SU-DHL-6 (cell line): ENCODE results near the gene CMBL.

Source experiments
- H2AFZ ChIP-seq: fragments of 200-600 bp; sonication (generic); 2 replicates; pipeline ENCODE4 v1.6.1; 2014; ENCODE audit warnings: low read depth, mild to moderate bottlenecking, moderate library complexity, mixed read lengths, antibody characterized with exemption, low read length; ENCODE audit not compliant: severe bottlenecking
- H3F3A ChIP-seq: fragments of 200-600 bp; shearing (Covaris generic); 2 replicates; pipeline ENCODE4 v1.6.0; 2016; ENCODE audit warnings: antibody characterized with exemption, mild to moderate bottlenecking; ENCODE audit not compliant: insufficient read depth
- H3K27ac ChIP-seq: fragments of 200-600 bp; sonication (generic); 2 replicates; pipeline ENCODE4 v1.5.1; 2016; ENCODE audit warnings: low read depth, mild to moderate bottlenecking, low read length, moderate library complexity, mixed read lengths
- H3K27me3 ChIP-seq: fragments of 200-600 bp; sonication (generic), shearing (Covaris generic); 2 replicates; pipeline ENCODE4 v1.6.0; 2014; ENCODE audit warnings: mild to moderate bottlenecking, low read length
- H3K36me3 ChIP-seq: fragments of 200-600 bp; sonication (generic); 2 replicates; pipeline ENCODE4 v1.6.1; 2014; ENCODE audit warnings: mild to moderate bottlenecking, low read length, mixed read lengths
- H3K4me2 ChIP-seq: fragments of 300-600, 200-600 bp; shearing (Covaris generic), sonication (generic); 2 replicates; pipeline ENCODE4 v1.6.0; 2014; ENCODE audit warnings: low read length, low read depth, mild to moderate bottlenecking; ENCODE audit not compliant: poor library complexity, severe bottlenecking
- H3K4me3 ChIP-seq: fragments of 200-600 bp; sonication (generic); 2 replicates; pipeline ENCODE4 v1.5.1; 2014; ENCODE audit warnings: antibody characterized with exemption, low read length, mild to moderate bottlenecking, mixed read lengths; ENCODE audit not compliant: insufficient read depth, poor library complexity, severe bottlenecking
- H3K79me2 ChIP-seq: fragments of 200-600 bp; sonication (generic); 2 replicates; pipeline ENCODE4 v1.6.1; 2014; ENCODE audit warnings: mild to moderate bottlenecking, low read length, moderate library complexity; ENCODE audit not compliant: insufficient read depth
- H3K9ac ChIP-seq: fragments of 200-600 bp; sonication (generic); 2 replicates; pipeline ENCODE4 v1.7.0; 2014; ENCODE audit warnings: mild to moderate bottlenecking, low read length
- H3K9me2 ChIP-seq: fragments of 200-600 bp; sonication (generic); replicated peaks from 2 replicates; pipeline ENCODE4 v1.6.1; 2014; ENCODE audit warnings: low read length; ENCODE audit not compliant: insufficient read depth
- H3K9me3 ChIP-seq: fragments of 200-600 bp; sonication (generic); 2 replicates; pipeline ENCODE4 v1.6.1; 2014; ENCODE audit warnings: low read length, mixed read lengths; ENCODE audit not compliant: insufficient read depth
- H4K20me1 ChIP-seq: fragments of 200-600 bp; sonication (generic); 2 replicates; pipeline ENCODE4 v1.6.1; 2014; ENCODE audit warnings: low read depth, mild to moderate bottlenecking, antibody characterized with exemption, low read length, moderate library complexity, mixed read lengths
- EZH2phosphoT487 ChIP-seq: fragments of 200-600 bp; sonication (generic), shearing (Covaris generic); conservative IDR thresholded peaks from 2 replicates; pipeline ENCODE4 v1.6.1; 2018; ENCODE audit warnings: mild to moderate bottlenecking, antibody characterized with exemption, low read length, moderate library complexity, mixed read lengths
- TF ChIP-seq, protein P1 (sequence below): fragments of 200-600 bp; sonication (generic); IDR thresholded peaks from one replicate; pipeline ENCODE4 v1.5.1; 2017; ENCODE audit warnings: antibody characterized with exemption, mild to moderate bottlenecking, low read length, moderate library complexity; ENCODE audit not compliant: insufficient read depth, poor library complexity, severe bottlenecking

The CMBL gene

DNA sequence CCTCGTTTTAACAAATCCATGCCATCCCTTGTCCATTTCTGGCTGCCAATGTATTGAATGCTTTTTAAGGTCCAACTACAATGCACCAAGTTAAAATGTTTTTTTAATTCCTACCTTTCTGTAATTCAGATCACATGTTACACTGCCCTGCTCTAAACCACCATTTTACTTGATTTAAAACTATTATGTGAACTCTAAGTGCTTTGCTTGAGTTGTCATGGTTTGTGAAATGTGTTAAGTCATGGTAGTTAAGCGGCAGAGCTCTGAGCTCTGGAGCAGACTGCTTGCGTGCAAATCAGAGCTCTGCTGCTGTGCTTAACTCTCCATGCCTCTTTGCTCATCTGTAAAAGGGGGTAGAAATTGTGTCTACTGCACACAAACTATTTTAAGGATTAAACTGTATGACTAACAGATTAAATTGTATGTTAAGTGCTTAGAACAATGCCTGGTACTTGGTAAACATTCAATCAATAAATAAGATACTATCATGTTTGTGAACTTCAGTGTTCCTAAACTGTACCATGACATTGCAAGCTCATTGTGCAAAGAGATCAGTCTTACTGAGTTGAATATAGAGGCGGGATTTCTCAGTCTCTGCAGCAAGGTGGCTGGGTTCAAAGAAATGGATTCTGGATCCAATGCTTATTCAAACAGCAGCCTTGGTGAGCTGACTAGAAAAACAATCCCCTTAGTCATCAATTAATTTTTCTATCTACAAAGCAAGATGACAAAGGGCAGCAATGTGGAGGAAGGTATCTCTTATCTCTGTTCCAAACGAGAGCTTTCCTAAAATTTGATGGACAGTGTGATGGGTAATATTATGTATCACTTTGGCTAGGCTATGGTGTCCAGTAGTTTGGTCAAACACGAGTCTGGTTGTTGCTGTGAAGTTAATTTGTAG lies 16.1 kb upstream of the CMBL start:
- Histone ChIP-seq H3K79me2 (no peaks in the 10 kb centered on the region), H3K27me3 (no peaks in the 10 kb centered on the region), H3F3A (no peaks in the 10 kb centered on the region), H3K4me2 (no peak overlapping the region), H3K36me3 (no peaks in the 10 kb centered on the region), H3K27ac (no peak overlapping the region), H3K4me3 (no peak overlapping the region), H4K20me1 (no peaks in the 10 kb centered on the region), H2AFZ (no peak overlapping the region), H3K9ac (no peak overlapping the region), H3K9me2 (no peaks in the 10 kb centered on the region), H3K9me3 (no peaks in the 10 kb centered on the region)
- TF ChIP-seq, protein P1, sequence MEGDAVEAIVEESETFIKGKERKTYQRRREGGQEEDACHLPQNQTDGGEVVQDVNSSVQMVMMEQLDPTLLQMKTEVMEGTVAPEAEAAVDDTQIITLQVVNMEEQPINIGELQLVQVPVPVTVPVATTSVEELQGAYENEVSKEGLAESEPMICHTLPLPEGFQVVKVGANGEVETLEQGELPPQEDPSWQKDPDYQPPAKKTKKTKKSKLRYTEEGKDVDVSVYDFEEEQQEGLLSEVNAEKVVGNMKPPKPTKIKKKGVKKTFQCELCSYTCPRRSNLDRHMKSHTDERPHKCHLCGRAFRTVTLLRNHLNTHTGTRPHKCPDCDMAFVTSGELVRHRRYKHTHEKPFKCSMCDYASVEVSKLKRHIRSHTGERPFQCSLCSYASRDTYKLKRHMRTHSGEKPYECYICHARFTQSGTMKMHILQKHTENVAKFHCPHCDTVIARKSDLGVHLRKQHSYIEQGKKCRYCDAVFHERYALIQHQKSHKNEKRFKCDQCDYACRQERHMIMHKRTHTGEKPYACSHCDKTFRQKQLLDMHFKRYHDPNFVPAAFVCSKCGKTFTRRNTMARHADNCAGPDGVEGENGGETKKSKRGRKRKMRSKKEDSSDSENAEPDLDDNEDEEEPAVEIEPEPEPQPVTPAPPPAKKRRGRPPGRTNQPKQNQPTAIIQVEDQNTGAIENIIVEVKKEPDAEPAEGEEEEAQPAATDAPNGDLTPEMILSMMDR, result no peak

DNA sequence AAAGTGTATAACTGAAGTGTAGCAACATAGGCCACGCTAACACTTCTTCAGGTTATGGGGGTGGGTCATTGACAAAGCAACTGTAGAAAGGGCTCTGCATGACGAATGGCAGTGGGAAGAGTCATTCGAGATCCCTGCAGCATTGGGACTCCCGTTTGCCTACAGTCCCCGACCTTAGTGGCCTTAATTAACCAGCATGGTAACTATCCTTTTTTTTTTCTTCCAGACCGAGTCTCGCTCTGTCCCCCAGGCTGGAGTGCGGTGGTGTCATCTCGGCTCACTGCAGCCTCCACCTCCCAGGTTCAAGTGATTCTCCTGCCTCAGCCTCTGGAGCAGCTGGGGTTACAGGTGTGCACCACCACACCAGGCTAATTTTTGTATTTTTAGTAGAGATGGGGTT lies 14.2 kb upstream of the CMBL start:
- Histone ChIP-seq H3K27me3 (no peaks in the 10 kb centered on the region), H3K4me3 (no peak overlapping the region), H3F3A (no peaks in the 10 kb centered on the region), H3K79me2 (no peaks in the 10 kb centered on the region), H3K4me2 (no peak overlapping the region), H3K9me3 (no peaks in the 10 kb centered on the region), H3K9ac (no peak overlapping the region), H4K20me1 (no peaks in the 10 kb centered on the region), H3K27ac (no peak overlapping the region), H3K9me2 (no peaks in the 10 kb centered on the region), H2AFZ (no peak overlapping the region), H3K36me3 (no peaks in the 10 kb centered on the region)
- TF ChIP-seq, protein P1, result no peak

DNA sequence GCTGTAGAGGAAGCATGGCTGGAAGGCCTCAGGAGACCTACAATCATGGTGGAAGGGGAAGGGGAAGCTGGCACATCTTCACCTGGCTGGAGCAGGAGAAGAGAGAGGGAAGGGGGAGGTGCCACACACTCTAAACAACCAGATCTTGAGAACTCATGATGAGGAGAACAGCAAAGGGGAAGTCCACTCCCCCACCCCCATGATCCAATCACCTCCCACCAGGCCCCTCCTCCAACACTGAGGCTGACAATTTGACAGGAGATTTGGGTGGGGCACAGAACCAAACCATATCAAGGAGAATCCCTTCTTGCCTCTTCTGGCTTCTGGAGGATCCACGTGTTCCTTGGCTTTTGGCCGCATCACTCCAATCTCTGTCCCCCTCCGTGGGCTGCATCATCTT lies 13.1 kb upstream of the CMBL start:
- H3K4me3 ChIP-seq, result no peak overlapping the region
- no peaks in the 10 kb centered on the region for H3K27me3 ChIP-seq
- H4K20me1 ChIP-seq, result no peaks in the 10 kb centered on the region
- no peak overlapping the region for H3K9ac ChIP-seq
- H3K27ac ChIP-seq, result no peak overlapping the region
- TF ChIP-seq EZH2phosphoT487, result no peak
- TF ChIP-seq, protein P1, result no peak
- H3K36me3 ChIP-seq, result no peaks in the 10 kb centered on the region
- H3K79me2 ChIP-seq, result no peaks in the 10 kb centered on the region
- no peaks in the 10 kb centered on the region for H3F3A ChIP-seq
- no peaks in the 10 kb centered on the region for H3K9me3 ChIP-seq
- H3K9me2 ChIP-seq, result no peaks in the 10 kb centered on the region
- H3K4me2 ChIP-seq, result no peak overlapping the region
- no peak overlapping the region for H2AFZ ChIP-seq
